GM23338 (cell line): ENCODE data around the gene ZNF763. TPM values are rescaled to one million over a fixed set of nuclear protein-coding genes. Genes with fewer than 3 reads are reported as not detected.

Experiments used
- ATAC-seq: fragments of 200-7000 bp; cut with Tn5 transposase; 3 replicates; pipeline ENCODE4 v1.9.1; 2020
- DNase-seq: peaks from one replicate; pipeline ENCODE4 v3.0.0-alpha.2; 2015; ENCODE audit warnings: low spot score
- H2AFZ ChIP-seq: fragments of 200-600 bp; sonication (generic); 2 replicates; pipeline ENCODE4 v1.8.0; 2016; ENCODE audit warnings: antibody characterized with exemption, mild to moderate bottlenecking, moderate library complexity
- H3F3A ChIP-seq: fragments of 200-600 bp; sonication (generic); replicated peaks from 2 replicates; pipeline ENCODE4 v1.8.0; 2017; ENCODE audit warnings: antibody characterized with exemption, mixed run types, low read depth
- H3K27ac ChIP-seq: fragments of 200-600 bp; sonication (generic); 2 replicates; pipeline ENCODE4 v1.6.1; 2016; ENCODE audit warnings: low read depth
- H3K27me3 ChIP-seq: fragments of 200-600 bp; sonication (generic); 2 replicates; pipeline ENCODE4 v1.8.0; 2016; ENCODE audit warnings: mild to moderate bottlenecking, mixed run types, moderate library complexity; ENCODE audit not compliant: insufficient read depth
- H3K36me3 ChIP-seq: fragments of 200-600 bp; sonication (generic); 2 replicates; pipeline ENCODE4 v1.8.0; 2016; ENCODE audit warnings: mild to moderate bottlenecking; ENCODE audit not compliant: insufficient read depth
- H3K4me1 ChIP-seq: fragments of 200-600 bp; sonication (generic); 2 replicates; pipeline ENCODE4 v1.8.0; 2016; ENCODE audit warnings: mild to moderate bottlenecking, moderate library complexity; ENCODE audit not compliant: insufficient read depth
- H3K4me2 ChIP-seq: fragments of 200-600 bp; sonication (generic); 2 replicates; pipeline ENCODE4 v1.7.1; 2017; ENCODE audit warnings: mixed run types
- H3K4me3 ChIP-seq: fragments of 200-600 bp; sonication (generic); 2 replicates; pipeline ENCODE4 v1.6.1; 2016; ENCODE audit warnings: mixed run types
- H3K79me2 ChIP-seq: fragments of 200-600 bp; sonication (generic); replicated peaks from 2 replicates; pipeline ENCODE4 v1.8.0; 2017; ENCODE audit warnings: mild to moderate bottlenecking; ENCODE audit not compliant: insufficient read depth
- H3K9me2 ChIP-seq: fragments of 200-600 bp; sonication (generic); 2 replicates; pipeline ENCODE4 v1.8.0; 2017; ENCODE audit not compliant: insufficient read depth
- H4K20me1 ChIP-seq: fragments of 200-600 bp; sonication (generic); replicated peaks from 2 replicates; pipeline ENCODE4 v1.8.0; 2017; ENCODE audit warnings: mild to moderate bottlenecking; ENCODE audit not compliant: insufficient read depth
- H3K27ac Mint-ChIP-seq: 2 replicates; pipeline ENCODE4 v1.8.0; 2020; ENCODE audit warnings: inconsistent platforms, mild to moderate bottlenecking, moderate library complexity, mixed read lengths
- H3K27me3 Mint-ChIP-seq: 3 replicates; pipeline ENCODE4 v1.8.0; 2022; ENCODE audit warnings: low read depth, mild to moderate bottlenecking, moderate library complexity, mixed read lengths, inconsistent platforms; ENCODE audit not compliant: insufficient read depth, poor library complexity
- H3K36me3 Mint-ChIP-seq: 3 replicates; pipeline ENCODE4 v1.8.0; 2021; ENCODE audit warnings: low read depth, mild to moderate bottlenecking, inconsistent platforms, moderate library complexity, mixed read lengths
- H3K4me1 Mint-ChIP-seq: 3 replicates; pipeline ENCODE4 v1.8.0; 2020; ENCODE audit warnings: mild to moderate bottlenecking, inconsistent platforms, mixed read lengths
- H3K4me3 Mint-ChIP-seq: 3 replicates; pipeline ENCODE4 v1.8.0; 2021; ENCODE audit warnings: moderate library complexity, mild to moderate bottlenecking, inconsistent platforms, mixed read lengths
- H3K9me3 Mint-ChIP-seq: 3 replicates; pipeline ENCODE4 v1.8.0; 2020; ENCODE audit warnings: moderate library complexity, mild to moderate bottlenecking, inconsistent platforms, mixed read lengths
- CREB1 ChIP-seq: fragments of 250-450 bp; sonication (Bioruptor Pico); IDR thresholded peaks from 2 replicates; pipeline ENCODE4 v1.5.0; 2020; ENCODE audit warnings: low read depth, mild to moderate bottlenecking, moderate library complexity
- EZH2 ChIP-seq: fragments of 200-600 bp; sonication (generic); IDR thresholded peaks from one replicate; pipeline ENCODE4 v1.8.0; 2017; ENCODE audit warnings: antibody characterized with exemption, mild to moderate bottlenecking, low read depth; ENCODE audit not compliant: unreplicated experiment
- EZH2phosphoT487 ChIP-seq: fragments of 200-600 bp; sonication (generic); IDR thresholded peaks from one replicate; pipeline ENCODE4 v1.8.1; 2018; ENCODE audit warnings: antibody characterized with exemption; ENCODE audit not compliant: unreplicated experiment
- JUNB ChIP-seq: IDR thresholded peaks from one replicate; pipeline ENCODE4 v1.6.1; 2016; ENCODE audit warnings: antibody characterized with exemption; ENCODE audit not compliant: unreplicated experiment
- NANOG ChIP-seq: IDR thresholded peaks from 2 replicates; pipeline ENCODE4 v1.6.1; 2016; ENCODE audit warnings: antibody characterized with exemption, borderline replicate concordance
- POLR2AphosphoS5 ChIP-seq: IDR thresholded peaks from 2 replicates; pipeline ENCODE4 v1.6.1; 2016; ENCODE audit warnings: antibody characterized with exemption, low read depth
- STAT1 ChIP-seq: IDR thresholded peaks from one replicate; pipeline ENCODE4 v1.6.1; 2016; ENCODE audit warnings: antibody characterized with exemption; ENCODE audit not compliant: unreplicated experiment
- ZNF114 ChIP-seq: fragments of 250-450 bp; sonication (Bioruptor Pico); IDR thresholded peaks from 2 replicates; pipeline ENCODE4 v1.5.0; 2020; ENCODE audit warnings: mild to moderate bottlenecking, moderate library complexity
- ZNF331 ChIP-seq: fragments of 250-450 bp; sonication (Bioruptor Pico); IDR thresholded peaks from 2 replicates; pipeline ENCODE4 v1.5.0; 2020; ENCODE audit warnings: low read depth, mild to moderate bottlenecking, moderate library complexity
- polyA plus RNA-seq: library from polyadenylated mRNA; unstranded; fragments of >200 nt; fragmentation: Nextera tagmentation; extraction: Ambion mirVana; gene quantifications from 2 replicates; pipeline ENCODE4 v1.2.1, GENCODE V29; 2016
- total RNA-seq: library from RNA; depleted of rRNA; stranded (reverse); fragments of >200 nt; shearing (Covaris generic); gene quantifications from 2 replicates; pipeline ENCODE4 v1.2.3, GENCODE V29; 2014
- TF ChIP-seq, protein P1 (sequence below): IDR thresholded peaks from 2 replicates; pipeline ENCODE4 v1.6.1; 2016; ENCODE audit warnings: antibody characterized with exemption
- TF ChIP-seq, protein P2 (sequence below): fragments of 250-450 bp; sonication (Bioruptor Pico); IDR thresholded peaks from 2 replicates; pipeline ENCODE4 v1.5.0; 2020; ENCODE audit warnings: mild to moderate bottlenecking, moderate library complexity
- TF ChIP-seq, protein P3 (sequence below), 2 experiments: fragments of 200-600 bp in 1 of 2; sonication (generic) in 1 of 2; conservative IDR thresholded peaks; 2 replicates each; pipeline versions ENCODE4 v1.5.1 to v1.6.1; 2016 to 2017; ENCODE audit warnings: antibody characterized with exemption in 2 of 2, low read depth in 2 of 2, mild to moderate bottlenecking in 2 of 2, moderate library complexity in 1 of 2
- TF ChIP-seq, protein P4 (sequence below): IDR thresholded peaks from one replicate; pipeline ENCODE4 v1.6.1; 2018; ENCODE audit warnings: antibody characterized with exemption; ENCODE audit not compliant: unreplicated experiment

Gene ZNF763
- total and polyA plus RNA-seq, 2 experiments from 2014 or later = 0.61 to 0.87 TPM

DNA sequence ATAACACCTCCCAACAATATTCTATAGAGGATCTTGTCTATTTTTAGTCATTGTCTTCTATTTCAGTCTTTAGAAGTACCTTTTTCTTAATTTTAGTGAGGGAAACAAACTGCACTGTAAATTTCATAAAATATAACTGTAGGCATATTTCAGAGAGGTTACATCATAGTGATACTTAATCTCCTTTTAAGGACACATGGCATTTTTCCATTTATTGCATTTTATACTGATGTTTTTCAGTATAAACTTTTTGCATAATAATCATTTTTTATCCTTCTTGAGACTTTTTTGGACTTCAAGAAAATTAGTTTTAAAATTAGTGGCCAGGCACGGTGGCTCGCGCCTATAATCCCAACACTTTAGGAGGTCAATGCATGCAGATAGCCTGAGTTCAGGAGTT, 33.3 kb upstream of the ZNF763 start:
- no peak for TF ChIP-seq NANOG
- TF ChIP-seq, protein P1, sequence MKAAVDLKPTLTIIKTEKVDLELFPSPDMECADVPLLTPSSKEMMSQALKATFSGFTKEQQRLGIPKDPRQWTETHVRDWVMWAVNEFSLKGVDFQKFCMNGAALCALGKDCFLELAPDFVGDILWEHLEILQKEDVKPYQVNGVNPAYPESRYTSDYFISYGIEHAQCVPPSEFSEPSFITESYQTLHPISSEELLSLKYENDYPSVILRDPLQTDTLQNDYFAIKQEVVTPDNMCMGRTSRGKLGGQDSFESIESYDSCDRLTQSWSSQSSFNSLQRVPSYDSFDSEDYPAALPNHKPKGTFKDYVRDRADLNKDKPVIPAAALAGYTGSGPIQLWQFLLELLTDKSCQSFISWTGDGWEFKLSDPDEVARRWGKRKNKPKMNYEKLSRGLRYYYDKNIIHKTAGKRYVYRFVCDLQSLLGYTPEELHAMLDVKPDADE = no peak
- no peak for TF ChIP-seq CREB1 (CRISPR knock-in tag)
- TF ChIP-seq POLR2AphosphoS5 = no peak
- TF ChIP-seq ZNF331 = no peak
- TF ChIP-seq, protein P2, sequence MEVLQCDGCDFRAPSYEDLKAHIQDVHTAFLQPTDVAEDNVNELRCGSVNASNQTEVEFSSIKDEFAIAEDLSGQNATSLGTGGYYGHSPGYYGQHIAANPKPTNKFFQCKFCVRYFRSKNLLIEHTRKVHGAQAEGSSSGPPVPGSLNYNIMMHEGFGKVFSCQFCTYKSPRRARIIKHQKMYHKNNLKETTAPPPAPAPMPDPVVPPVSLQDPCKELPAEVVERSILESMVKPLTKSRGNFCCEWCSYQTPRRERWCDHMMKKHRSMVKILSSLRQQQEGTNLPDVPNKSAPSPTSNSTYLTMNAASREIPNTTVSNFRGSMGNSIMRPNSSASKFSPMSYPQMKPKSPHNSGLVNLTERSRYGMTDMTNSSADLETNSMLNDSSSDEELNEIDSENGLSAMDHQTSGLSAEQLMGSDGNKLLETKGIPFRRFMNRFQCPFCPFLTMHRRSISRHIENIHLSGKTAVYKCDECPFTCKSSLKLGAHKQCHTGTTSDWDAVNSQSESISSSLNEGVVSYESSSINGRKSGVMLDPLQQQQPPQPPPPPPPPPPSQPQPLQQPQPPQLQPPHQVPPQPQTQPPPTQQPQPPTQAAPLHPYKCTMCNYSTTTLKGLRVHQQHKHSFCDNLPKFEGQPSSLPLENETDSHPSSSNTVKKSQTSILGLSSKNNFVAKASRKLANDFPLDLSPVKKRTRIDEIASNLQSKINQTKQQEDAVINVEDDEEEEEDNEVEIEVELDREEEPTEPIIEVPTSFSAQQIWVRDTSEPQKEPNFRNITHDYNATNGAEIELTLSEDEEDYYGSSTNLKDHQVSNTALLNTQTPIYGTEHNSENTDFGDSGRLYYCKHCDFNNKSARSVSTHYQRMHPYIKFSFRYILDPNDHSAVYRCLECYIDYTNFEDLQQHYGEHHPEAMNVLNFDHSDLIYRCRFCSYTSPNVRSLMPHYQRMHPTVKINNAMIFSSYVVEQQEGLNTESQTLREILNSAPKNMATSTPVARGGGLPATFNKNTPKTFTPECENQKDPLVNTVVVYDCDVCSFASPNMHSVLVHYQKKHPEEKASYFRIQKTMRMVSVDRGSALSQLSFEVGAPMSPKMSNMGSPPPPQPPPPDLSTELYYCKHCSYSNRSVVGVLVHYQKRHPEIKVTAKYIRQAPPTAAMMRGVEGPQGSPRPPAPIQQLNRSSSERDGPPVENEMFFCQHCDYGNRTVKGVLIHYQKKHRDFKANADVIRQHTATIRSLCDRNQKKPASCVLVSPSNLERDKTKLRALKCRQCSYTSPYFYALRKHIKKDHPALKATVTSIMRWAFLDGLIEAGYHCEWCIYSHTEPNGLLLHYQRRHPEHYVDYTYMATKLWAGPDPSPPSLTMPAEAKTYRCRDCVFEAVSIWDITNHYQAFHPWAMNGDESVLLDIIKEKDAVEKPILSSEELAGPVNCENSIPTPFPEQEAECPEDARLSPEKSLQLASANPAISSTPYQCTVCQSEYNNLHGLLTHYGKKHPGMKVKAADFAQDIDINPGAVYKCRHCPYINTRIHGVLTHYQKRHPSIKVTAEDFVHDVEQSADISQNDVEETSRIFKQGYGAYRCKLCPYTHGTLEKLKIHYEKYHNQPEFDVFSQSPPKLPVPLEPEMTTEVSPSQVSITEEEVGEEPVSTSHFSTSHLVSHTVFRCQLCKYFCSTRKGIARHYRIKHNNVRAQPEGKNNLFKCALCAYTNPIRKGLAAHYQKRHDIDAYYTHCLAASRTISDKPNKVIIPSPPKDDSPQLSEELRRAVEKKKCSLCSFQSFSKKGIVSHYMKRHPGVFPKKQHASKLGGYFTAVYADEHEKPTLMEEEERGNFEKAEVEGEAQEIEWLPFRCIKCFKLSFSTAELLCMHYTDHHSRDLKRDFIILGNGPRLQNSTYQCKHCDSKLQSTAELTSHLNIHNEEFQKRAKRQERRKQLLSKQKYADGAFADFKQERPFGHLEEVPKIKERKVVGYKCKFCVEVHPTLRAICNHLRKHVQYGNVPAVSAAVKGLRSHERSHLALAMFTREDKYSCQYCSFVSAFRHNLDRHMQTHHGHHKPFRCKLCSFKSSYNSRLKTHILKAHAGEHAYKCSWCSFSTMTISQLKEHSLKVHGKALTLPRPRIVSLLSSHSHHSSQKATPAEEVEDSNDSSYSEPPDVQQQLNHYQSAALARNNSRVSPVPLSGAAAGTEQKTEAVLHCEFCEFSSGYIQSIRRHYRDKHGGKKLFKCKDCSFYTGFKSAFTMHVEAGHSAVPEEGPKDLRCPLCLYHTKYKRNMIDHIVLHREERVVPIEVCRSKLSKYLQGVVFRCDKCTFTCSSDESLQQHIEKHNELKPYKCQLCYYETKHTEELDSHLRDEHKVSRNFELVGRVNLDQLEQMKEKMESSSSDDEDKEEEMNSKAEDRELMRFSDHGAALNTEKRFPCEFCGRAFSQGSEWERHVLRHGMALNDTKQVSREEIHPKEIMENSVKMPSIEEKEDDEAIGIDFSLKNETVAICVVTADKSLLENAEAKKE (CRISPR knock-in tag) = no peak
- TF ChIP-seq EZH2 = no peak
- no peak for TF ChIP-seq ZNF114 (CRISPR knock-in tag)
- TF ChIP-seq STAT1 = no peak
- TF ChIP-seq EZH2phosphoT487 = no peak
- TF ChIP-seq, protein P3, sequence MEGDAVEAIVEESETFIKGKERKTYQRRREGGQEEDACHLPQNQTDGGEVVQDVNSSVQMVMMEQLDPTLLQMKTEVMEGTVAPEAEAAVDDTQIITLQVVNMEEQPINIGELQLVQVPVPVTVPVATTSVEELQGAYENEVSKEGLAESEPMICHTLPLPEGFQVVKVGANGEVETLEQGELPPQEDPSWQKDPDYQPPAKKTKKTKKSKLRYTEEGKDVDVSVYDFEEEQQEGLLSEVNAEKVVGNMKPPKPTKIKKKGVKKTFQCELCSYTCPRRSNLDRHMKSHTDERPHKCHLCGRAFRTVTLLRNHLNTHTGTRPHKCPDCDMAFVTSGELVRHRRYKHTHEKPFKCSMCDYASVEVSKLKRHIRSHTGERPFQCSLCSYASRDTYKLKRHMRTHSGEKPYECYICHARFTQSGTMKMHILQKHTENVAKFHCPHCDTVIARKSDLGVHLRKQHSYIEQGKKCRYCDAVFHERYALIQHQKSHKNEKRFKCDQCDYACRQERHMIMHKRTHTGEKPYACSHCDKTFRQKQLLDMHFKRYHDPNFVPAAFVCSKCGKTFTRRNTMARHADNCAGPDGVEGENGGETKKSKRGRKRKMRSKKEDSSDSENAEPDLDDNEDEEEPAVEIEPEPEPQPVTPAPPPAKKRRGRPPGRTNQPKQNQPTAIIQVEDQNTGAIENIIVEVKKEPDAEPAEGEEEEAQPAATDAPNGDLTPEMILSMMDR (conservative IDR thresholded peaks at IDR 0.05; ENCODE audit: low read depth in 2 of 2) = no peak
- TF ChIP-seq JUNB = no peak
- TF ChIP-seq, protein P4, sequence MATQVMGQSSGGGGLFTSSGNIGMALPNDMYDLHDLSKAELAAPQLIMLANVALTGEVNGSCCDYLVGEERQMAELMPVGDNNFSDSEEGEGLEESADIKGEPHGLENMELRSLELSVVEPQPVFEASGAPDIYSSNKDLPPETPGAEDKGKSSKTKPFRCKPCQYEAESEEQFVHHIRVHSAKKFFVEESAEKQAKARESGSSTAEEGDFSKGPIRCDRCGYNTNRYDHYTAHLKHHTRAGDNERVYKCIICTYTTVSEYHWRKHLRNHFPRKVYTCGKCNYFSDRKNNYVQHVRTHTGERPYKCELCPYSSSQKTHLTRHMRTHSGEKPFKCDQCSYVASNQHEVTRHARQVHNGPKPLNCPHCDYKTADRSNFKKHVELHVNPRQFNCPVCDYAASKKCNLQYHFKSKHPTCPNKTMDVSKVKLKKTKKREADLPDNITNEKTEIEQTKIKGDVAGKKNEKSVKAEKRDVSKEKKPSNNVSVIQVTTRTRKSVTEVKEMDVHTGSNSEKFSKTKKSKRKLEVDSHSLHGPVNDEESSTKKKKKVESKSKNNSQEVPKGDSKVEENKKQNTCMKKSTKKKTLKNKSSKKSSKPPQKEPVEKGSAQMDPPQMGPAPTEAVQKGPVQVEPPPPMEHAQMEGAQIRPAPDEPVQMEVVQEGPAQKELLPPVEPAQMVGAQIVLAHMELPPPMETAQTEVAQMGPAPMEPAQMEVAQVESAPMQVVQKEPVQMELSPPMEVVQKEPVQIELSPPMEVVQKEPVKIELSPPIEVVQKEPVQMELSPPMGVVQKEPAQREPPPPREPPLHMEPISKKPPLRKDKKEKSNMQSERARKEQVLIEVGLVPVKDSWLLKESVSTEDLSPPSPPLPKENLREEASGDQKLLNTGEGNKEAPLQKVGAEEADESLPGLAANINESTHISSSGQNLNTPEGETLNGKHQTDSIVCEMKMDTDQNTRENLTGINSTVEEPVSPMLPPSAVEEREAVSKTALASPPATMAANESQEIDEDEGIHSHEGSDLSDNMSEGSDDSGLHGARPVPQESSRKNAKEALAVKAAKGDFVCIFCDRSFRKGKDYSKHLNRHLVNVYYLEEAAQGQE = no peak
- Mint-ChIP-seq H3K4me3 (no peak overlapping the region), H3K27ac (no peak overlapping the region), H3K36me3 (peaks cover 27% of the 10 kb centered on the region), H3K4me1 (no peaks in the 10 kb centered on the region), H3K9me3 (peaks cover 87% of the 10 kb centered on the region), H3K27me3 (no peaks in the 10 kb centered on the region)
- H3K4me2 ChIP-seq = no peak overlapping the region
- no peak overlapping the region for H3K4me3 ChIP-seq
- no peaks in the 10 kb centered on the region for H3K9me2 ChIP-seq
- H4K20me1 ChIP-seq = peaks cover 4% of the 10 kb centered on the region
- DNase-seq (no peak), ATAC-seq (no peak)
- no peaks in the 10 kb centered on the region for H3K4me1 ChIP-seq
- H3F3A ChIP-seq = no peaks in the 10 kb centered on the region
- H3K27me3 ChIP-seq = no peaks in the 10 kb centered on the region
- H3K27ac ChIP-seq = no peak overlapping the region
- peaks cover 7% of the 10 kb centered on the region; the same call in 1 of the 2 replicates for H3K36me3 ChIP-seq
- peaks cover 78% of the 10 kb centered on the region for H3K79me2 ChIP-seq
- no peak overlapping the region for H2AFZ ChIP-seq
